ENCODE measurements around the gene RASL10B.

- TF ChIP-seq, protein P1, sequence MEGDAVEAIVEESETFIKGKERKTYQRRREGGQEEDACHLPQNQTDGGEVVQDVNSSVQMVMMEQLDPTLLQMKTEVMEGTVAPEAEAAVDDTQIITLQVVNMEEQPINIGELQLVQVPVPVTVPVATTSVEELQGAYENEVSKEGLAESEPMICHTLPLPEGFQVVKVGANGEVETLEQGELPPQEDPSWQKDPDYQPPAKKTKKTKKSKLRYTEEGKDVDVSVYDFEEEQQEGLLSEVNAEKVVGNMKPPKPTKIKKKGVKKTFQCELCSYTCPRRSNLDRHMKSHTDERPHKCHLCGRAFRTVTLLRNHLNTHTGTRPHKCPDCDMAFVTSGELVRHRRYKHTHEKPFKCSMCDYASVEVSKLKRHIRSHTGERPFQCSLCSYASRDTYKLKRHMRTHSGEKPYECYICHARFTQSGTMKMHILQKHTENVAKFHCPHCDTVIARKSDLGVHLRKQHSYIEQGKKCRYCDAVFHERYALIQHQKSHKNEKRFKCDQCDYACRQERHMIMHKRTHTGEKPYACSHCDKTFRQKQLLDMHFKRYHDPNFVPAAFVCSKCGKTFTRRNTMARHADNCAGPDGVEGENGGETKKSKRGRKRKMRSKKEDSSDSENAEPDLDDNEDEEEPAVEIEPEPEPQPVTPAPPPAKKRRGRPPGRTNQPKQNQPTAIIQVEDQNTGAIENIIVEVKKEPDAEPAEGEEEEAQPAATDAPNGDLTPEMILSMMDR (IDR thresholded peaks at IDR 0.05; ENCODE audit: poor library complexity, severe bottlenecking) = no peak
- no peak for TF ChIP-seq POLR2AphosphoS5 (IDR thresholded peaks at IDR 0.05)
- no peak for TF ChIP-seq EP300 (conservative IDR thresholded peaks at IDR 0.05; ENCODE audit: poor library complexity, severe bottlenecking)
- TF ChIP-seq EZH2 (IDR thresholded peaks at IDR 0.05; ENCODE audit: borderline replicate concordance, insufficient read depth, low read length, poor library complexity, severe bottlenecking) = no peak
- TF ChIP-seq RAD21 (conservative IDR thresholded peaks at IDR 0.05) = no peak
- TF ChIP-seq SMC3 (conservative IDR thresholded peaks at IDR 0.05; ENCODE audit: poor library complexity) = no peak
- TF ChIP-seq, protein P2, sequence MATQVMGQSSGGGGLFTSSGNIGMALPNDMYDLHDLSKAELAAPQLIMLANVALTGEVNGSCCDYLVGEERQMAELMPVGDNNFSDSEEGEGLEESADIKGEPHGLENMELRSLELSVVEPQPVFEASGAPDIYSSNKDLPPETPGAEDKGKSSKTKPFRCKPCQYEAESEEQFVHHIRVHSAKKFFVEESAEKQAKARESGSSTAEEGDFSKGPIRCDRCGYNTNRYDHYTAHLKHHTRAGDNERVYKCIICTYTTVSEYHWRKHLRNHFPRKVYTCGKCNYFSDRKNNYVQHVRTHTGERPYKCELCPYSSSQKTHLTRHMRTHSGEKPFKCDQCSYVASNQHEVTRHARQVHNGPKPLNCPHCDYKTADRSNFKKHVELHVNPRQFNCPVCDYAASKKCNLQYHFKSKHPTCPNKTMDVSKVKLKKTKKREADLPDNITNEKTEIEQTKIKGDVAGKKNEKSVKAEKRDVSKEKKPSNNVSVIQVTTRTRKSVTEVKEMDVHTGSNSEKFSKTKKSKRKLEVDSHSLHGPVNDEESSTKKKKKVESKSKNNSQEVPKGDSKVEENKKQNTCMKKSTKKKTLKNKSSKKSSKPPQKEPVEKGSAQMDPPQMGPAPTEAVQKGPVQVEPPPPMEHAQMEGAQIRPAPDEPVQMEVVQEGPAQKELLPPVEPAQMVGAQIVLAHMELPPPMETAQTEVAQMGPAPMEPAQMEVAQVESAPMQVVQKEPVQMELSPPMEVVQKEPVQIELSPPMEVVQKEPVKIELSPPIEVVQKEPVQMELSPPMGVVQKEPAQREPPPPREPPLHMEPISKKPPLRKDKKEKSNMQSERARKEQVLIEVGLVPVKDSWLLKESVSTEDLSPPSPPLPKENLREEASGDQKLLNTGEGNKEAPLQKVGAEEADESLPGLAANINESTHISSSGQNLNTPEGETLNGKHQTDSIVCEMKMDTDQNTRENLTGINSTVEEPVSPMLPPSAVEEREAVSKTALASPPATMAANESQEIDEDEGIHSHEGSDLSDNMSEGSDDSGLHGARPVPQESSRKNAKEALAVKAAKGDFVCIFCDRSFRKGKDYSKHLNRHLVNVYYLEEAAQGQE (IDR thresholded peaks at IDR 0.05; ENCODE audit: borderline replicate concordance) = no peak
These were observed 35.0 kb downstream of the RASL10B start for GRCh38 chr17:35766489-35766877.

All from neural cell (in vitro differentiated cells).